Left renal pelvis (tissue), 4 donors: ENCODE results near the gene IFNA13. TPM values are rescaled to one million over a fixed set of nuclear protein-coding genes. Genes with fewer than 3 reads are reported as not detected.

ENCODE experiments used
- polyA plus RNA-seq, 4 donors: library from polyadenylated mRNA; unstranded; fragments of 120-200 nt; gene quantifications; one replicate each; pipeline ENCODE4 v1.2.1, GENCODE V29; 2013; ENCODE audit not compliant: insufficient read length in 4 of 4

IFNA13 gene
- polyA plus RNA-seq, 4 donors: not detected

Other genes with a start within 250 kb of the IFNA13 start
- not detected for gene IFNW1, start 226.2 kb downstream of the IFNA13 start, polyA plus RNA-seq
- under 1 TPM in 1 of 4 donors, not detected in 3; 0.15 TPM for gene IFNA21, start 201.4 kb downstream of the IFNA13 start, polyA plus RNA-seq
- gene IFNA4, start 180.5 kb downstream of the IFNA13 start, polyA plus RNA-seq: not detected
- not detected for gene IFNA7, start 165.9 kb downstream of the IFNA13 start, polyA plus RNA-seq
- not detected for gene IFNA10, start 160.9 kb downstream of the IFNA13 start, polyA plus RNA-seq
- gene IFNA16, start 150.7 kb downstream of the IFNA13 start, polyA plus RNA-seq: not detected
- not detected for gene IFNA17, start 139.8 kb downstream of the IFNA13 start, polyA plus RNA-seq
- not detected for gene IFNA14, start 128.1 kb downstream of the IFNA13 start, polyA plus RNA-seq
- not detected for gene IFNA5, start 62.7 kb downstream of the IFNA13 start, polyA plus RNA-seq
- gene KLHL9, start 32.7 kb downstream of the IFNA13 start, polyA plus RNA-seq: 10 to 100 TPM; 46.3 to 62.3 (median 49.8) TPM
- gene IFNA6, start 17.2 kb downstream of the IFNA13 start, polyA plus RNA-seq: not detected
- gene IFNA2, start 17.3 kb upstream of the IFNA13 start, polyA plus RNA-seq: not detected
- gene IFNA8, start 41.1 kb upstream of the IFNA13 start, polyA plus RNA-seq: not detected
- not detected for gene IFNA1, start 72.4 kb upstream of the IFNA13 start, polyA plus RNA-seq
- gene IFNE, start 114.3 kb upstream of the IFNA13 start, polyA plus RNA-seq: under 1 TPM in 3 of 4 donors, not detected in 1; 0.19 to 0.47 (median 0.20) TPM